KMS-11 (cell line): ENCODE measurements around the gene MYL1.

Experiments used
- H2AFZ ChIP-seq: fragments of 200-600 bp; sonication (generic); 2 replicates; pipeline ENCODE4 v1.6.1; 2016; ENCODE audit warnings: antibody characterized with exemption, mixed run types, low read depth
- H3K27ac ChIP-seq: fragments of 200-600 bp; sonication (generic); 2 replicates; pipeline ENCODE4 v1.6.1; 2016; ENCODE audit warnings: mild to moderate bottlenecking, mixed run types
- H3K27me3 ChIP-seq: fragments of 200-600 bp; sonication (generic); 2 replicates; pipeline ENCODE4 v1.6.1; 2017; ENCODE audit warnings: mild to moderate bottlenecking, low read depth, mixed run types, moderate library complexity; ENCODE audit not compliant: insufficient read depth
- H3K36me3 ChIP-seq: fragments of 200-600 bp; sonication (generic); 2 replicates; pipeline ENCODE4 v1.6.1; 2017; ENCODE audit warnings: mild to moderate bottlenecking, mixed run types; ENCODE audit not compliant: insufficient read depth
- H3K4me1 ChIP-seq: fragments of 200-600 bp; sonication (generic); 2 replicates; pipeline ENCODE4 v1.6.1; 2016; ENCODE audit warnings: mild to moderate bottlenecking, low read depth, mixed run types; ENCODE audit not compliant: poor library complexity, severe bottlenecking
- H3K4me2 ChIP-seq: fragments of 200-600 bp; sonication (generic); 2 replicates; pipeline ENCODE4 v1.7.0; 2016; ENCODE audit warnings: mild to moderate bottlenecking, mixed run types
- H3K4me3 ChIP-seq: fragments of 200-600 bp; sonication (generic); IDR thresholded peaks from 2 replicates; pipeline ENCODE4 v1.6.1; 2017; ENCODE audit warnings: low read depth, low read length, mixed read lengths; ENCODE audit not compliant: insufficient read depth
- H3K79me2 ChIP-seq: fragments of 200-600 bp; sonication (generic); 2 replicates; pipeline ENCODE4 v1.6.1; 2016; ENCODE audit warnings: low read depth, mixed run types; ENCODE audit not compliant: insufficient read depth
- H3K9ac ChIP-seq: fragments of 200-600 bp; sonication (generic); 2 replicates; pipeline ENCODE4 v1.6.1; 2016; ENCODE audit warnings: mild to moderate bottlenecking, mixed run types
- H4K20me1 ChIP-seq: fragments of 200-600 bp; sonication (generic); 2 replicates; pipeline ENCODE4 v1.6.1; 2016; ENCODE audit warnings: mild to moderate bottlenecking, mixed run types; ENCODE audit not compliant: insufficient read depth
- TF ChIP-seq, protein P1 (sequence below): fragments of 200-600 bp; sonication (generic); conservative IDR thresholded peaks from 2 replicates; pipeline ENCODE4 v1.6.1; 2017; ENCODE audit warnings: low read depth, mild to moderate bottlenecking, antibody characterized with exemption, low read length, moderate library complexity, mixed read lengths

MYL1 gene

GRCh38 chr2:210250622-210251021 lies 64.4 kb downstream of the MYL1 start:
- Histone ChIP-seq H3K79me2 (no peaks in the 10 kb centered on the region), H3K27me3 (no peaks in the 10 kb centered on the region), H3K27ac (no peak overlapping the region), H2AFZ (no peak overlapping the region), H4K20me1 (no peaks in the 10 kb centered on the region), H3K4me3 (no peak overlapping the region), H3K4me2 (no peak overlapping the region), H3K36me3 (no peaks in the 10 kb centered on the region), H3K4me1 (no peaks in the 10 kb centered on the region), H3K9ac (no peak overlapping the region)
- TF ChIP-seq, protein P1, sequence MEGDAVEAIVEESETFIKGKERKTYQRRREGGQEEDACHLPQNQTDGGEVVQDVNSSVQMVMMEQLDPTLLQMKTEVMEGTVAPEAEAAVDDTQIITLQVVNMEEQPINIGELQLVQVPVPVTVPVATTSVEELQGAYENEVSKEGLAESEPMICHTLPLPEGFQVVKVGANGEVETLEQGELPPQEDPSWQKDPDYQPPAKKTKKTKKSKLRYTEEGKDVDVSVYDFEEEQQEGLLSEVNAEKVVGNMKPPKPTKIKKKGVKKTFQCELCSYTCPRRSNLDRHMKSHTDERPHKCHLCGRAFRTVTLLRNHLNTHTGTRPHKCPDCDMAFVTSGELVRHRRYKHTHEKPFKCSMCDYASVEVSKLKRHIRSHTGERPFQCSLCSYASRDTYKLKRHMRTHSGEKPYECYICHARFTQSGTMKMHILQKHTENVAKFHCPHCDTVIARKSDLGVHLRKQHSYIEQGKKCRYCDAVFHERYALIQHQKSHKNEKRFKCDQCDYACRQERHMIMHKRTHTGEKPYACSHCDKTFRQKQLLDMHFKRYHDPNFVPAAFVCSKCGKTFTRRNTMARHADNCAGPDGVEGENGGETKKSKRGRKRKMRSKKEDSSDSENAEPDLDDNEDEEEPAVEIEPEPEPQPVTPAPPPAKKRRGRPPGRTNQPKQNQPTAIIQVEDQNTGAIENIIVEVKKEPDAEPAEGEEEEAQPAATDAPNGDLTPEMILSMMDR = no peak
